ENCODE results near the gene TMEM74B. TPM values are rescaled to one million over a fixed set of nuclear protein-coding genes. Genes with fewer than 3 reads are reported as not detected.

TMEM74B gene
- polyA plus RNA-seq, 3 donors from 2014 or later, result not detected

DNA sequence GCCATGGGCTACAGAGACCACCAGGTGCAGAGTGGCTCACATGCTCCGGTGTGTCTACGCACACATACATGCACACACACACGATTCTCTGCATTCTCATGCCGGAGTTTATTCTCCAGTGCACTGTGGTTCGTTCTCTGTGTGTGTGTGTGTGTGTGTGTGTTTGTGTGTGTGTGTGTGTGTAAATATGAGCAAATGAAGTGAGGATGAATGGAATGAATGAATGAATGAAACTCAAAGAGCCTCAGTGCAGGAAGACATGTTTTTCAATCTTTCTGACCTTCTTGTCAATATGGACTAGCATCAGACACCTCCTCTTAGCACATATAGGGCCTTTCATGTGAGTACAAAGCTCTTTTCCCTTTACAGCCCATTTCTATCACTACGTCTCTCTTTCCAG is 1.6 kb downstream of the TMEM74B start:
- H3K4me3 Mint-ChIP-seq, result peak overlapping the region in 2 of 5 donors; percentile 25 to 48
- no peak for DNase-seq
- H3K4me1 Mint-ChIP-seq, result peaks cover 12 to 14% of the 10 kb centered on the region in 2 donors
- H3K27me3 Mint-ChIP-seq (ENCODE audit: low read depth in 3 of 3), result peaks cover 5 to 11% (median 7%) of the 10 kb centered on the region in 3 donors
- H3K27ac Mint-ChIP-seq, result no peak overlapping the region
- no peaks in the 10 kb centered on the region for H3K9me3 Mint-ChIP-seq
- peaks cover 0 to 9% (median 6%) of the 10 kb centered on the region in 3 donors for H3K36me3 Mint-ChIP-seq

DNA sequence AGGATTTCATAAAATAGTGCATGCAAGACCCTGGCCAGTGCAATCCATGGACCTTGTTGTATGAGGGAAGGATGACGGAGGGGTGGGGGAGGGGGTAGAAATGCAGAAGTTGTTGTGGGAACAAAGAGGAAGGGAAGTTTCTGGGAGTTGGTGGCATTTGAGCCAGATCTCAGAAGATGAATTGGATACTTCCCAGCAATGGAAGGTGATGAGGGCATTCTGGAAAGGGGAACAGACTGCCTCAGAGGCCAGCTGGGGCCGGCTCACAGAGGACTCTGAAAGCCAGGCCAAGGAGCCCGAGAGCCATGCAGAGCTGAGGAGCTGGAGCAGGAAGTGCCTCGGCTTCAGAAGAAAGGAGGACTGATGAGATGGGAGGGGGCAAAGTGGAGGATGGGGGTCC is 2.7 kb downstream of the TMEM74B start:
- no peak overlapping the region for H3K27ac Mint-ChIP-seq
- no peaks in the 10 kb centered on the region for H3K9me3 Mint-ChIP-seq
- DNase-seq, result no peak
- no peak overlapping the region for H3K4me3 Mint-ChIP-seq
- peaks cover 0 to 14% (median 6%) of the 10 kb centered on the region in 3 donors for H3K36me3 Mint-ChIP-seq
- H3K27me3 Mint-ChIP-seq (ENCODE audit: low read depth in 3 of 3), result peaks cover 5 to 11% (median 7%) of the 10 kb centered on the region in 3 donors
- H3K4me1 Mint-ChIP-seq, result peaks cover 12 to 14% of the 10 kb centered on the region in 2 donors

DNA sequence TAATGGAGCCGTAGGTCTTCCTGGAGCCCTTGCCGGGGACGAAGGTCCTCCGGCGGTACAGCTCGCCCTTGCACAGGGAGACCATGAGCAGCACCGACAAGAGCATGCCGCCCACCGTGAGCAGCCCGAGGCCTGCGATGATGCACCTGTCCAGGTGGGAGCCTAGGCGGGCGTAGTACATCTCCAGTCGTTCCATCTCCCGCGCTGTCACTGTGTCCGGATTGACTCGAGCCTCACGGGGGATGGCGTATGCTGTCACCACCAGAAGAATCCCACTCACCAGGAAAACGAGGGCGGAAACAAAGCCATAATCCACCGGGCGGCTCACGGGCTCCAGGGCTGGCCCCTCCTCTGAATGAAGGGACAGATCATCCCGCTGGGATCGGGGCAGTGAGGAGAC is 3.8 kb downstream of the TMEM74B start:
- H3K27me3 Mint-ChIP-seq (ENCODE audit: low read depth in 3 of 3), result peaks cover 5 to 7% (median 7%) of the 10 kb centered on the region in 3 donors
- H3K4me1 Mint-ChIP-seq, result peaks cover 9 to 11% of the 10 kb centered on the region in 2 donors
- H3K27ac Mint-ChIP-seq, result no peak overlapping the region
- no peaks in the 10 kb centered on the region for H3K9me3 Mint-ChIP-seq
- H3K36me3 Mint-ChIP-seq, result peaks cover 4 to 23% (median 6%) of the 10 kb centered on the region in 3 donors
- DNase-seq, result no peak
- H3K4me3 Mint-ChIP-seq, result no peak overlapping the region

DNA sequence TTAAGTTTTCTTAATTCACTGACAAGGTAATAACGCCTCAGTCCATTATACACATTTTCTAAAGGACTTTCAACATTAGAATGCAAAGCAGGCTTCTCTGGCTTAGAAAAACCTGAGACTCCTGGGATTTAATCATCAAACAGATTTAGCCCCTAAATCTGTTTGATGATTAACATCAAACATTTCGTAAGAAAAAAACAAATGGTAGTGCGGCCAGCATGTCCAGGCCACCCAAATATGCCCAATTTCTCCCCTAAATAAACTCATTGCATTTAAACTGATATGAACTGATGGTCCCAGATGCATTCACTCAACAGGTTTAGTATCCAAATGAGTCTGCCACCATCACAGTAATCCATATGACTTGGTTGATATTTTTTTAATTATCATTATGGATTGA is 6.2 kb downstream of the TMEM74B start:
- no peaks in the 10 kb centered on the region for H3K9me3 Mint-ChIP-seq
- H3K36me3 Mint-ChIP-seq, result peaks cover 11 to 35% (median 13%) of the 10 kb centered on the region in 3 donors
- no peak for DNase-seq
- H3K4me3 Mint-ChIP-seq, result no peak overlapping the region
- H3K27me3 Mint-ChIP-seq (ENCODE audit: low read depth in 3 of 3), result peaks cover 0 to 3% (median 2%) of the 10 kb centered on the region in 3 donors
- H3K4me1 Mint-ChIP-seq, result peaks cover 0 to 3% of the 10 kb centered on the region in 2 donors
- H3K27ac Mint-ChIP-seq, result no peak overlapping the region

DNA sequence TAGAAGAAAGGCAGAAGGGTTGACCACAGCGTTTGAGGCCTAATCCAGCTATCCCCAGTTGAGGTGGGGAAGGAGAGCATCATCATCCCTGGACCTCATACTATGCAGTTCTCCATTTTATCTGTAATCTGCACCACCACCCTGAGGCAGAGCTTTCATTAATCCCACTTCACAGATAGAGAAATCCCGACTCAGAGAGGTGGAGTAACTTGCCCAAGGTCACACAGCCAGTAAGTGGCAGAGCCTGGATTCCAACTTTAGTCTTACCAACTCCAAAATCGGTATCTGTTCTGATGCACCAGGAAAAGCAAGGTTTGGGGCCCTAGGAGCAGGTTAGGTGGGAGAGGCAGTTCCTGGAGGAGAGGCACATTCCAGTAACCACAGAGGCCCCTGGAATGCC is 6.7 kb downstream of the TMEM74B start:
- no peak overlapping the region for H3K4me3 Mint-ChIP-seq
- H3K36me3 Mint-ChIP-seq, result peaks cover 12 to 35% (median 13%) of the 10 kb centered on the region in 3 donors
- peaks cover 0 to 3% (median 2%) of the 10 kb centered on the region in 3 donors for H3K27me3 Mint-ChIP-seq (ENCODE audit: low read depth in 3 of 3)
- H3K4me1 Mint-ChIP-seq, result no peaks in the 10 kb centered on the region
- H3K27ac Mint-ChIP-seq, result no peak overlapping the region
- no peaks in the 10 kb centered on the region for H3K9me3 Mint-ChIP-seq
- no peak for DNase-seq

DNA sequence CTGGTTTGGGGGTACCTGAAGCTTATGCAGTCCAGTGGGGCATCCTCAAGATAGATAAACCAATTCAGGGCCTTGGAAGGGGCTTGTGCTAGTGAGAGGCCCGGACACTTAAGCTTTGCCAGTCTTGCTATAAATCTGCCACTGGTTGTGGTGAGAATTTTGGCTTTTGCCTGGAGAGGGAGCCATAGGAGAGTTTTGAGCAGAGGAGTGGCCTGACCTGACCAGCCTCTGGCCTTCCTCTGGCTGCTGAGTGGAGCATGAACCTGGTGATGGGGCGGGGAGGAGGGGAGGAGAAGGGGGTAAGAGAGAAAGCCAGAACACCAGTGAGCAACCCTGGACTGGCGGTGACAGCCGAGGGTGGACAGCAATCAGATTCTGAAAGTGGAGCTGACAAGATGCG is 7.1 kb downstream of the TMEM74B start:
- Mint-ChIP-seq H3K27me3 (ENCODE audit: low read depth in 3 of 3) (peaks cover 0 to 3% (median 2%) of the 10 kb centered on the region in 3 donors), H3K27ac (no peak overlapping the region), H3K4me3 (no peak overlapping the region), H3K36me3 (peaks cover 13 to 39% (median 17%) of the 10 kb centered on the region in 3 donors), H3K9me3 (no peaks in the 10 kb centered on the region), H3K4me1 (no peaks in the 10 kb centered on the region)
- DNase-seq, result no peak

DNA sequence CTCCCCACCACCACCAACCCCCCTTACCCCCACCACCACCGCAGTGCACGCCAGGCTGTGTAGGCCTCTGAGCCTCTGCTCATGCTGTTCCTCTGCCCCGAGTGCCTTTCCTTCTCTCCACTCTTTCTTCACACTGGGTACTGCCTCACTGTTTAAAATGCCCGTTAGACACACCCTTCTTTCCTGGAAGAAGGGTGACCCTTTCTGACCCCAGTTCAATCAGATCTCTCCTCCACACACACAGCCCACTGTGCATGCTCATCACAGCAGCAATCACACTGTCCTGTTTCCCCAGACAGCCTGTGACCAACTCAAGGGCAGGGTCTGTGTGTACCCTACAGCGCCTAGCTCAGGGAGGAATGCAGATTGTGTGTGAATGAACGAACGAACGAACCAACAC is 10.0 kb downstream of the TMEM74B start:
- H3K9me3 Mint-ChIP-seq, result no peaks in the 10 kb centered on the region
- H3K4me1 Mint-ChIP-seq, result no peaks in the 10 kb centered on the region
- peaks cover 0 to 2% (median 0%) of the 10 kb centered on the region in 3 donors for H3K27me3 Mint-ChIP-seq (ENCODE audit: low read depth in 3 of 3)
- H3K36me3 Mint-ChIP-seq, result peaks cover 25 to 53% (median 29%) of the 10 kb centered on the region in 3 donors
- peak overlapping the region in 1 of 6 donors; percentile 70 for H3K27ac Mint-ChIP-seq
- no peak overlapping the region for H3K4me3 Mint-ChIP-seq
- no peak for DNase-seq

DNA sequence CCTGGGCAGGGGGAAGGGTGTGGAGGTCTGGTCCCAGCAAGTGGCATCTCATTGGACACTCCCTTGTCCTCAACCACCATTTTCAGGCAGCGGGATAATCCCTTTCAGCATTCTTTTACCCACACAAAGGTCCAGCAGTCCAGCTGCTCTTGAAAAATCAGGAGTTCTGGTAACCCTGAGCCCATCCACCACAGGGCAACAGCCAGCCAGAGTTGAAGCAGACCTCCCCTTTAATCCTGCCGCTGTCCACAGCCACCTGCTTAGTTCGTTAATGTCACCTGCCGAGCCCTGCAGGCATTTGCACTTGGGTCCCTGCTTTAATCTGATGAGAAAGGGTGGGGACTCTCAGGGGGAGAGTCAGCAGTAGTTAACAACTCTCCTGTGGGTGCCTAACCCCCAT is 11.1 kb downstream of the TMEM74B start:
- Mint-ChIP-seq H3K4me1 (no peaks in the 10 kb centered on the region), H3K9me3 (no peaks in the 10 kb centered on the region), H3K4me3 (no peak overlapping the region), H3K36me3 (peaks cover 26 to 57% (median 29%) of the 10 kb centered on the region in 3 donors), H3K27me3 (ENCODE audit: low read depth in 3 of 3) (peaks cover 0 to 2% (median 0%) of the 10 kb centered on the region in 3 donors), H3K27ac (no peak overlapping the region)
- no peak for DNase-seq

DNA sequence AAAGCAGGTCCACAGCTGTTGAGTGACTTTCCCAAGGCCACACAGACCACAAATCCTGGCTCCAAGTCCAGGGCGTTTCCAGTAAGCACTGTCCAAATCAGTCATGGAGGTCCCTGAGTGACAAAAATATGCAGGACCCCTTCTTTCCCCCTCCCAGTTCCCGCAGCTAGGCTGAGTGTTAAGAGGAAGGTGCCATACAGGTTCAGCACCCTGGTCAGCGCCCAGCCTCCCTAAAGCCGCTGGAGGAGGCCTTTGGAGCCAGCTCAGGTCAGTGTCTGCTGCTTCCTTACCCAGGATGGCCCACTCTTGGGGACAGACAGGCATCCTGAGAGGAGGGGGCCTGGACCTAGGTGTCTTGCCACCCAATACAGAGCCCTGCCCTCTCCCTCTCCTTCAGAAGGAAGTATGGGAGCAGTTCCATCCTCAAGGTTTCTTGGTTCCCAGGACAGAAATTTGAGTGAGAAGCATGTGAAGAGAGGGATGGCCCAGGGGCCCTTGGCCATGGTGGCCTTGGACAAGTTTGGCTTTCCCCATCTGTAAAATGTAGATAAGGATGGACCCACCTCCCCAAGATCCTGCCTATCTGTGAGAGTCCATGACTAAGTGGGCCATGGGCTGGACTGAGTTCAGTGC is 13.2 kb downstream of the TMEM74B start:
- H3K27me3 Mint-ChIP-seq (ENCODE audit: low read depth in 3 of 3), result peaks cover 0 to 2% (median 0%) of the 10 kb centered on the region in 3 donors
- peaks cover 36 to 68% (median 44%) of the 10 kb centered on the region in 3 donors for H3K36me3 Mint-ChIP-seq
- no peaks in the 10 kb centered on the region for H3K4me1 Mint-ChIP-seq
- no peak for DNase-seq
- no peak overlapping the region for H3K27ac Mint-ChIP-seq
- no peaks in the 10 kb centered on the region for H3K9me3 Mint-ChIP-seq
- no peak overlapping the region for H3K4me3 Mint-ChIP-seq

DNA sequence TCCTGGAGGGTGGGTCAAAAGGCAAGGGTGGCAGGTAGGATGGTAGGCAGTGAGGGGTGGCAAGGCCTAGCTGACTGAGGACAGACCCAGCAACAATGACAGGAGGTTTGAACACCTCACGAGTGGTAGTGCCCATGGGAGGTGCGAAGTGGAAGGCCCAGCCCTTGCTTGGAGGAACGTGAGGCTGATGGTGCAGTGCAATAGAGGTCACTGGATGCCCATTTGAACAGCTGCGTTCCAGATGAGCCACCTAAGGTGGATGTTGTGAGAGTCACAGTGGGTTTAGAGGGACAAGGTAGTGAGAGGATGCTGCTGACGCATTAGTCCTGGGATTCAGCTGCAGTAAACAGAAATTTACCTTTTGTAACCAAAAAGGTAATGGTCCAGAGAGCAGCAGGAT is 15.6 kb downstream of the TMEM74B start:
- H3K36me3 Mint-ChIP-seq, result peaks cover 45 to 69% (median 48%) of the 10 kb centered on the region in 3 donors

DNA sequence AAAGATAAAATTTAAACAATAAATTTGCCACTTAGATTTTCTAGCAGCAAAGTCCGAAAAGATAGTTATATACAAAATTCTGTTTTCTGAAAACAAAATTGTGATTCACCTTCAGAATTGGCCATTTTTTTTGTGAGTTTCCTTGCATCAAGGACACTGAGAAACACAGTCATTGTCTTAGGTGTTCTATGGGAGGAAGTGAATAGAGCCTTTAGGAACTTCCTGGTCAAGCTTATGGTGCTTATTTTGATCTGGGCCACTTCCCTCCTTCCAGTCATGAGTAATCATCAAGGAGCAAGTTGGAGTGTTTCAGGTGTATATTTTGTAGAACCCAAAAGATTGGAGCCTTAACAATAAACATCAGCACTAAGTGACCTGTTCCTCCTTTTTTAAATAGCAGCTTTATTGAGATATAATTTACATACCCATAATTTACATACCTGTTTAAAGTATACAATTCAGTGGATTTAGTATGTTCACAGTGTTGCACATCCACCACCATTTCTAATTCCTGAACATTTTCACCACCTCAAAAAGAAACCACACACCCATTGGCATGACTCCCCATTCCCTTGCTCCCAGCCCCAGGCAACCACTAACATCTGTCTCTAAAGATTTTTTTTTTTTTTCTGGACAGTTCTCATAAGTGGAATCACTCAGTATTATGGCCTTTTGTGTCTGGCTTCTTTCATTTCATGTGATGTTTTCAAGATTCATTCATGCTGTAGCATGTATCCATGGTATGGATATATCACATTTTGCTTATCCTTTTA is 17.6 kb downstream of the TMEM74B start:
- H3K36me3 Mint-ChIP-seq, result peaks cover 37 to 72% (median 50%) of the 10 kb centered on the region in 3 donors
- peaks cover 0 to 2% (median 0%) of the 10 kb centered on the region in 3 donors for H3K27me3 Mint-ChIP-seq (ENCODE audit: low read depth in 3 of 3)
- peaks cover 4 to 11% of the 10 kb centered on the region in 2 donors for H3K4me1 Mint-ChIP-seq
- no peak overlapping the region for H3K27ac Mint-ChIP-seq
- H3K9me3 Mint-ChIP-seq, result no peaks in the 10 kb centered on the region
- no peak overlapping the region for H3K4me3 Mint-ChIP-seq
- DNase-seq, result no peak

More for the DNA sequence above, 15.6 kb downstream of the TMEM74B start:
- Mint-ChIP-seq H3K27ac (no peak overlapping the region), H3K4me3 (no peak overlapping the region), H3K9me3 (no peaks in the 10 kb centered on the region), H3K27me3 (ENCODE audit: low read depth in 3 of 3) (peaks cover 0 to 4% (median 0%) of the 10 kb centered on the region in 3 donors), H3K4me1 (no peaks in the 10 kb centered on the region)
- no peak for DNase-seq

DNA sequence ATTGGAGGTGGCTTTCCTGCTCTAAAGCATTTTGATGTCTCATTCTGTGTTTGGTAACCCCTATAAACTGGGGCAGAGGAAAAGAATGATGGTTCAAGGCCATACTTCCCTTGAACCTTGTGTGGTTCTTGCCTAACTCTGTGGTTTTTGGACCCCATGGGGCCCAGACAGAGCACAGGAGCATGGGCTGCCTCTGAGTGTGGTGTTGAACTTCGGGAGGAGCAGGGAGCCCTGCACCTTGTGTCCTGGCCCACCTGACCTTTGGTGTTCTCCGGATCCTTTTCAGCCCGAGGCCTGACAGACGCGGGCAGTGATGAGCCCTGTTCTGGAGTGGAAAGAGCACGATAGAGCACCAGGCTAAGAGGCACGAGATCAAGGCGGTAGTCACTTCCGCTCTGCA is 18.8 kb downstream of the TMEM74B start:
- H3K4me3 Mint-ChIP-seq, result no peak overlapping the region

DNA sequence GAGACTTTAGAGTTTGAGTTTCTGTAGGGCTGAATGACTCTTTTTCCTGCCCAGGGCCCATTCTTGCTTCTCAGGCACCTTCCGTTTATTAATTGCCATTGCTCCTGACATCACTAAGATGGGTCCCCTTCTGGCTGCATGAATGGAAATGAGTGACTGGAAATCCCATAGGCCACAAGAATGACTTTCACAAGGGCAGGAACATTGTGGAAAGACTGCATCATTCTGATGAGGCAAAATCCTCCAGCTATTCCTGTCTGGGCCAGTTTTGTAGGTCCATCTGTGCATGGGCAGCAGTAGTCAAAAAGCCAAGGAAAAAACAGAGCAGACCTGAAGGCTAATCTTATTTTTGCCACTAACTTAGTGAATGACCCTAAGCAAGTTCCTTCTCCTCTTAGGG is 19.3 kb downstream of the TMEM74B start:
- peaks cover 13 to 26% of the 10 kb centered on the region in 2 donors for H3K4me1 Mint-ChIP-seq

More for the DNA sequence above, 18.8 kb downstream of the TMEM74B start:
- H3K36me3 Mint-ChIP-seq, result peaks cover 38 to 75% (median 51%) of the 10 kb centered on the region in 3 donors
- peaks cover 0 to 2% (median 0%) of the 10 kb centered on the region in 3 donors for H3K27me3 Mint-ChIP-seq (ENCODE audit: low read depth in 3 of 3)
- H3K9me3 Mint-ChIP-seq, result no peaks in the 10 kb centered on the region
- H3K27ac Mint-ChIP-seq, result no peak overlapping the region
- DNase-seq, result no peak
- H3K4me1 Mint-ChIP-seq, result peaks cover 10 to 23% of the 10 kb centered on the region in 2 donors

DNA sequence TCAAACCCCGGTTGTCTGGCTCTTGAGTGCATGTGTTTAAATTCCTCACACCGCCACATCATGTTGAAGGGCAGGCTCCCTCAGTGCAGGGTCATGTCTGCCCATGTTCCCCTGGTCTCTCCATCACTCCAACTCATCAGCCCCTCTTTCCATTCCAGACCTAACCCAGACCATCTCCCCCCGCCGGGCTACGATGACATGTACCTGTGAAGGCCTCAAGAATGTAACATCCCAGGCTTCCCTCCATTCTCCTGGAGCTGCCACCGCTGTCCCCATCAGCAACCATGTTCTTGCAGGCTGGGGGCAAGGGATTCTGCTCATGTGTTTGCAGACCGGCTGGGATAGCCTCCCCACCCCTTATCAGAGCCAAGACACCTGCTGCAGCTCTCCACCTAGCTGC is 19.9 kb downstream of the TMEM74B start:
- Mint-ChIP-seq H3K4me1 (peaks cover 13 to 26% of the 10 kb centered on the region in 2 donors), H3K27me3 (ENCODE audit: low read depth in 3 of 3) (peaks cover 0 to 2% (median 0%) of the 10 kb centered on the region in 3 donors), H3K9me3 (no peaks in the 10 kb centered on the region), H3K4me3 (no peak overlapping the region), H3K27ac (no peak overlapping the region), H3K36me3 (peaks cover 40 to 79% (median 47%) of the 10 kb centered on the region in 3 donors)
- DNase-seq, result no peak

More for the DNA sequence above, 19.3 kb downstream of the TMEM74B start:
- Mint-ChIP-seq H3K27ac (peak overlapping the region in 1 of 6 donors; percentile 16), H3K36me3 (peaks cover 40 to 79% (median 53%) of the 10 kb centered on the region in 3 donors), H3K27me3 (ENCODE audit: low read depth in 3 of 3) (peaks cover 0 to 2% (median 0%) of the 10 kb centered on the region in 3 donors), H3K9me3 (no peaks in the 10 kb centered on the region), H3K4me3 (no peak overlapping the region)
- no peak for DNase-seq

All from immature natural killer cell (primary cell).